IMR-90 (cell line): ENCODE measurements around the gene CEACAM16.
A peak's percentile ranks its signal among the peaks of the same experiment; 100 is the strongest.

Source experiments
- BHLHE40 ChIP-seq: fragments of 150-350 bp; IDR thresholded peaks from 2 replicates; pipeline ENCODE4 v1.6.1; 2016; ENCODE audit warnings: mild to moderate bottlenecking, low read depth, low read length
- CEBPB ChIP-seq: IDR thresholded peaks from 2 replicates; pipeline ENCODE4 v1.6.1; 2012; ENCODE audit warnings: low read depth, low read length, improper control_type of control experiment
- CHD1 ChIP-seq: IDR thresholded peaks from 2 replicates; pipeline ENCODE4 v1.6.1; 2012; ENCODE audit warnings: low read depth, low read length, improper control_type of control experiment
- CTCF ChIP-seq: conservative IDR thresholded peaks from 2 replicates; pipeline ENCODE4 v1.5.1; 2012; ENCODE audit warnings: mild to moderate bottlenecking, low read depth, low read length, improper control_type of control experiment
- ELK1 ChIP-seq: fragments of 150-350 bp; IDR thresholded peaks from 2 replicates; pipeline ENCODE4 v1.6.1; 2016; ENCODE audit warnings: low read depth, mild to moderate bottlenecking, low read length, moderate library complexity, borderline replicate concordance
- MAFK ChIP-seq: IDR thresholded peaks from 2 replicates; pipeline ENCODE4 v1.6.1; 2012; ENCODE audit warnings: low read depth, low read length, improper control_type of control experiment
- MXI1 ChIP-seq: IDR thresholded peaks from 2 replicates; pipeline ENCODE4 v1.6.1; 2012; ENCODE audit warnings: low read depth, mild to moderate bottlenecking, low read length, moderate library complexity, borderline replicate concordance
- POLR2A ChIP-seq: IDR thresholded peaks from 2 replicates; pipeline ENCODE4 v1.6.1; 2012; ENCODE audit warnings: mild to moderate bottlenecking, low read depth, low read length
- RFX5 ChIP-seq: IDR thresholded peaks from 2 replicates; pipeline ENCODE4 v1.8.0; 2012; ENCODE audit warnings: low read depth, mild to moderate bottlenecking, low read length, moderate library complexity
- USF2 ChIP-seq: fragments of 150-350 bp; IDR thresholded peaks from 2 replicates; pipeline ENCODE4 v1.6.1; 2017; ENCODE audit warnings: mild to moderate bottlenecking, antibody characterized with exemption, low read length, low read depth

DNA sequence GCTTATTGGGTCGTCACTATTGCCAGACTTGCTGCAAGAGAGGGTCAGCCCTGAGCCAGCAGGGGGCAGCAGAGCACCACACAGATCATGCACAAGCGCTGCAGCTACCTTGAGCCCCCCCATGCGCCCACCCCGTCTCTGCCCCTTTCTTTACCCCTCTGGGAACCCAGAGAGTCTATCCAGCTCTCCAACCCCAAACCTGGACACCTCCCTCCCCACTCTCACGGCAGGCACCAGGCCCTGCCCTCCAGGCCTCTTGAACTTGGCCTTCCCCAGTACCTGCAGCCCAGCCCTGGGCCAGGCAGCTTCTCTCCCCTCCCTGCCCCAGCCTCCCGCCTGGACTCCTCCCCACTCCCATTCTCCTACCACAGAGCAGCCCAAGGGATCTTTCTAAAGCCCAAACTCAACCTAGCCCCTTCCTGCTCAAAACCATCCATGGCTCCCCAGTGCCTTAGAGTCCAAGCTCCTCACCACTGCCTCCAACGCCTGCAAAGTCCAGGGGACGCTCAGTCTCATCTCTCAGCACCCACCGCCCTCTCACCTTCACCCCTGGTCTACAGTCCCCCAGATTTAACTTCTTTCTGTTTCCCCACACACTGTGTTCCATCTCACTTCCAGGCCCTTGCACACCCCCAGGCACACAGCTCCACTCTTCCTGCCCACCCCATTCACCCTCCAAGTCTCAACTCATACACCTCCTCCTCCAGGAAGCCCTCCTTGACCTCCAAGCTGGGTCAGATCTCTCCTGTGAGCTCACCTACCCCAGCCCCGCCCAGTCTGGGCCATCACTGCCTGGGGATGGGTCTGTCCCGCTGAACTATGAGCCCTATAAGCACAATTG is 9.4 kb upstream of the CEACAM16 start:
- TF ChIP-seq CEBPB (peak; percentile 10; the same call in 1 of the 2 replicates), BHLHE40 (no peak), CTCF (peak; percentile 86), CHD1 (no peak), POLR2A (no peak), MXI1 (no peak), ELK1 (no peak), USF2 (no peak), RFX5 (no peak), MAFK (no peak)
